Suprapubic skin (tissue), 4 donors: Measurements from ENCODE around the gene CCL28.

ENCODE experiments used
- CTCF ChIP-seq, 2 donors: fragments of 200-600 bp in 1 of 2; fragments of 450-650 bp in 1 of 2; sonication (generic) in 1 of 2; IDR thresholded peaks; one replicate each; pipeline ENCODE4 v1.5.1; 2016 to 2019; ENCODE audit warnings: antibody characterized with exemption in 2 of 2, mild to moderate bottlenecking in 1 of 2, moderate library complexity in 1 of 2
- EP300 ChIP-seq: sonication (generic); formaldehyde crosslinking; IDR thresholded peaks from one replicate; pipeline ENCODE4 v1.6.1; 2017; ENCODE audit warnings: antibody characterized with exemption
- POLR2A ChIP-seq, 2 donors: fragments of 450-650 bp; IDR thresholded peaks; one replicate each; pipeline ENCODE4 v1.6.1; 2017; ENCODE audit warnings: antibody characterized with exemption in 2 of 2, mild to moderate bottlenecking in 2 of 2, moderate library complexity in 2 of 2
- POLR2AphosphoS5 ChIP-seq, 3 donors: sonication (generic); formaldehyde crosslinking; IDR thresholded peaks; one replicate each; pipeline ENCODE4 v1.6.1; 2017; ENCODE audit warnings: antibody characterized with exemption in 3 of 3

DNA sequence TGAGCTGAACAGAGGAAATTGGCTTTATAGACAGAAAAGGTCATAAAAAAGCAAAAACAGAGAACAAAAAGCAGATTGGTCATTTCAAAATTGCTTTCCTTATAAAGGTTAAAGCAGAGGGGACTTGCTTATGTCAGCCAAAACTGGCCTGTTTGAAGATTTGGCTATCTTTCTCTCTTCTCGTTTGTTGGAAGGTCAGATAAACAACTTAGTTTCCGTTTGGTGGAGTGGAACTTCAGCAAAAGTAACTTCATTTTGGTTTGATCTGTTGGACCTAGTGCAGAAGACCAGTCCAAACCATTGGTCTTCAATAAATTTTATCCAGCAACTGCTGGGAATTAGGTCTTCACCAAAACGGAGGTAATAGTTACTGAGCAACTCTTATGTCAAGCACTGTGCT is 53.9 kb downstream of the CCL28 start:
- TF ChIP-seq POLR2A (IDR thresholded peaks at IDR 0.05) (no peak), CTCF (IDR thresholded peaks at IDR 0.05) (no peak), POLR2AphosphoS5 (IDR thresholded peaks at IDR 0.05) (no peak), EP300 (no peak)
